Kidney epithelial cell (primary cell): ENCODE data around the gene ZNF511. TPM values are rescaled to one million over a fixed set of nuclear protein-coding genes. Genes with fewer than 3 reads are reported as not detected.

Experiments used
- DNase-seq: peaks from one replicate; pipeline ENCODE4 v3.0.0-alpha.2; 2010; ENCODE audit warnings: low read depth
- H3K27me3 ChIP-seq: 2 replicates; pipeline ENCODE4 v1.6.0; 2011; ENCODE audit warnings: low read length; ENCODE audit not compliant: control insufficient read depth, insufficient read depth
- H3K36me3 ChIP-seq: 2 replicates; pipeline ENCODE4 v1.5.1; 2011; ENCODE audit warnings: low read length; ENCODE audit not compliant: control insufficient read depth, insufficient read depth
- H3K4me3 ChIP-seq: 2 replicates; pipeline ENCODE4 v1.5.1; 2011; ENCODE audit warnings: low read depth, mild to moderate bottlenecking, control low read depth, low read length
- total RNA-seq: library from RNA; depleted of rRNA; stranded (reverse); fragments of >200 nt; gene quantifications from 2 replicates; pipeline ENCODE4 v1.2.3, GENCODE V29; 2015
- TF ChIP-seq, protein P1 (sequence below): IDR thresholded peaks from 2 replicates; pipeline ENCODE4 v1.5.1; 2011; ENCODE audit warnings: mild to moderate bottlenecking, moderate library complexity, low read length, control low read depth, inconsistent platforms; ENCODE audit not compliant: insufficient read depth, poor library complexity, severe bottlenecking

ZNF511 gene
- total RNA-seq, 1 donor from 2014 or later, result 20.3 TPM

- Histone ChIP-seq H3K36me3 (no peaks in the 10 kb centered on the region), H3K4me3 (no peak overlapping the region), H3K27me3 (peaks cover 64% of the 10 kb centered on the region)
- TF ChIP-seq, protein P1, sequence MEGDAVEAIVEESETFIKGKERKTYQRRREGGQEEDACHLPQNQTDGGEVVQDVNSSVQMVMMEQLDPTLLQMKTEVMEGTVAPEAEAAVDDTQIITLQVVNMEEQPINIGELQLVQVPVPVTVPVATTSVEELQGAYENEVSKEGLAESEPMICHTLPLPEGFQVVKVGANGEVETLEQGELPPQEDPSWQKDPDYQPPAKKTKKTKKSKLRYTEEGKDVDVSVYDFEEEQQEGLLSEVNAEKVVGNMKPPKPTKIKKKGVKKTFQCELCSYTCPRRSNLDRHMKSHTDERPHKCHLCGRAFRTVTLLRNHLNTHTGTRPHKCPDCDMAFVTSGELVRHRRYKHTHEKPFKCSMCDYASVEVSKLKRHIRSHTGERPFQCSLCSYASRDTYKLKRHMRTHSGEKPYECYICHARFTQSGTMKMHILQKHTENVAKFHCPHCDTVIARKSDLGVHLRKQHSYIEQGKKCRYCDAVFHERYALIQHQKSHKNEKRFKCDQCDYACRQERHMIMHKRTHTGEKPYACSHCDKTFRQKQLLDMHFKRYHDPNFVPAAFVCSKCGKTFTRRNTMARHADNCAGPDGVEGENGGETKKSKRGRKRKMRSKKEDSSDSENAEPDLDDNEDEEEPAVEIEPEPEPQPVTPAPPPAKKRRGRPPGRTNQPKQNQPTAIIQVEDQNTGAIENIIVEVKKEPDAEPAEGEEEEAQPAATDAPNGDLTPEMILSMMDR, result peak; percentile 96
- DNase-seq, result no peak
Measured at GRCh38 chr10:133329491-133330202, 20.9 kb downstream of the ZNF511 start.

DNA sequence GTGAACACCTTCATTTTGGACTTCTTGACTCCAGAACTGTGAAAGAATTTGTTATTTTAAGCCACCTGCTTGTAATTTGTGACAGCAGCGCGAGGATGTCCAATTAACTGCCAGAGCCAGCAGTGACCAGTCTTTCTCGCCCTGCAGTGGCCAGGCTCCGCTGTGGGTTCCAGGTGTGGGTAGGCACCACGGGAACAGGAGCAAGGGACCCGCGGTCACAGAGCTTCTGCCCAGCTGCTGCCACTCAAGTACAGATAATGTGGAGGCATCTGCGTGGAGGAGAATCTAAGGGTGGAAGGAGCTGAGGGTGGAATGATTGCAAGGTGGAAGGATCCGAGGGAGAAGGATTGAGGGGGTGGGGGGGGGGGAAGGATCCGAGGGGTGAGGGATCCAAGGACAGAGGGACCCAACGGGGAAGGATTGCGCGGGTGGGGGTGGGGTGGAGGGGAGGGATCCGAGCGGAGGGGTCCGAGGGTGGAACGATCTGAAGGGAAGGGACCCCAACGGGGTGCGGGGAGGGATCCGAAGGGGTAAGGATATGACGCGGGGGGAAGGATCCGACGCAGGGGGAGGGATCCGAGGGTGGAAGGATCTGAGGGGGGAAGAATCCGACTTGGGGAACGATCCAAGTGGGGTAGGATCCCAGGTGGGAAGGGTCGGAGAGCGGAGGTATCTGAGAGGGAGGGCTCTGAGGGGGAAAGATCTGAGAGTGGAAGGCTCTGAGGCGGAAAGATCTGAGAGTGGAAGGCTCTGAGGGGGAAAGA, 24.4 kb downstream of the ZNF511 start:
- TF ChIP-seq, protein P1, result no peak
- no peak for DNase-seq
- Histone ChIP-seq H3K4me3 (no peak overlapping the region), H3K27me3 (peaks cover 66% of the 10 kb centered on the region), H3K36me3 (no peaks in the 10 kb centered on the region)

GRCh38 chr10:133334503-133335245, 26.0 kb downstream of the ZNF511 start:
- Histone ChIP-seq H3K27me3 (peaks cover 59% of the 10 kb centered on the region), H3K4me3 (peak overlapping the region; percentile 23), H3K36me3 (no peaks in the 10 kb centered on the region)
- no peak for DNase-seq
- TF ChIP-seq, protein P1, result no peak

DNA sequence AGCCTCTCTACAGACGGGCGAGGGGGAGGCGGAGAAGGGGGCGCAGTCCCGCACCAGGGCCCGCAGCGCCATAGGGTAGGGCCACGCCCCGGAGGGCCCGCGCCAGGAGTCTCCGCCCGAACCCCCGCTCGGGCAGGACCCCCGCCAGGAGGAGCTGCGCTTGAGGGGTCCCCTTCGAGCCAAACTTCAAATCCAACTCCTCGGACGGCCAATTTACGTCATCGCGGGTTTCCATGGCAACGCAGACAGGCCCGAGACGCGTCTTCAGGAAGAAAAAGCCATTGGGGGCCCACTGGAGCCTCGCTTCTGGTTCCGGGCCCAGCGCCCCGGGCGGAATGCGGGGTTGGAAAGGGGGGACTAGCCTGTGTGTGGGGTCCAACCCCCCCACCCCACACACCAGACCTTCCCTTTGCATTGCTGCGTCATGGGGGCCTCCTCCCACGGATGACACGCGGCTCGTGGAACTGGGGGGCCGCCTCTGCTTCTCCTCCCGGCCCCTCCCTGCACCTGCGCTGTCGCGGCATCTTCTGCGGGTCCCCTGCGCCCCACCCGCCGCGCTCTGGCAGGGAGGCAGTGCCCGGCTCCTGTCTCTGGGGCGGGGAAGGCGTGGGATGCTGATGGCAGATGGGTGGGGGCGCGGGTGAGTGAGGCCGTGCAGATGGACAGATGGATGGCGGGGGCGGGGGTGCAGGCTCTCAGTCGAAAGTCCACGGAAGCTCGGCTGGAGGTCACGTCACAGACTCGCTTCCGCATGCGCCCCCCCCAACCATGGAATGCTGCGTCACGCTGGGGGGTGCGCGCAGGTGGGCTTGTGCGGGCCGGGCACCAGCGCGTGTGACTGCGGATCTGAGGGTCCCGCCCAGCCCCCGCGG, 26.8 kb downstream of the ZNF511 start:
- Histone ChIP-seq H3K36me3 (no peaks in the 10 kb centered on the region), H3K4me3 (peak overlapping the region; percentile 23), H3K27me3 (peaks cover 63% of the 10 kb centered on the region)
- DNase-seq, result no peak
- TF ChIP-seq, protein P1, result no peak

GRCh38 chr10:133336118-133336576, 27.4 kb downstream of the ZNF511 start:
- peaks cover 60% of the 10 kb centered on the region for H3K27me3 ChIP-seq
- TF ChIP-seq, protein P1, result no peak
- DNase-seq, result no peak
- no peak overlapping the region for H3K4me3 ChIP-seq
- H3K36me3 ChIP-seq, result no peaks in the 10 kb centered on the region
